GM12875 (cell line): ENCODE data around the gene NME5.
"Not testable (repeated sequence)": the region's sequence is repeated elsewhere in the genome, so short reads cannot be mapped to it uniquely, and the experiment has no call there.

Source experiments
- H3K4me3 ChIP-seq: one replicate; pipeline ENCODE4 v1.5.1; 2011; ENCODE audit warnings: low read depth, low read length, control low read depth
- TF ChIP-seq, protein P1 (sequence below): IDR thresholded peaks from 2 replicates; pipeline ENCODE4 v1.5.1; 2011; ENCODE audit warnings: low read depth, mild to moderate bottlenecking, control low read depth, inconsistent platforms, low read length, moderate library complexity, borderline replicate concordance; ENCODE audit not compliant: insufficient read depth

NME5 gene

GRCh38 chr5:138083702-138084101, 55.5 kb downstream of the NME5 start, which contains the start of gene WNT8A:
TSS of gene WNT8A (plus strand) at chr5:138084033. CDS start at chr5:138084128, 95 bp downstream.
- H3K4me3 ChIP-seq, result no peak within 1 kb of the TSS
- TF ChIP-seq, protein P1, sequence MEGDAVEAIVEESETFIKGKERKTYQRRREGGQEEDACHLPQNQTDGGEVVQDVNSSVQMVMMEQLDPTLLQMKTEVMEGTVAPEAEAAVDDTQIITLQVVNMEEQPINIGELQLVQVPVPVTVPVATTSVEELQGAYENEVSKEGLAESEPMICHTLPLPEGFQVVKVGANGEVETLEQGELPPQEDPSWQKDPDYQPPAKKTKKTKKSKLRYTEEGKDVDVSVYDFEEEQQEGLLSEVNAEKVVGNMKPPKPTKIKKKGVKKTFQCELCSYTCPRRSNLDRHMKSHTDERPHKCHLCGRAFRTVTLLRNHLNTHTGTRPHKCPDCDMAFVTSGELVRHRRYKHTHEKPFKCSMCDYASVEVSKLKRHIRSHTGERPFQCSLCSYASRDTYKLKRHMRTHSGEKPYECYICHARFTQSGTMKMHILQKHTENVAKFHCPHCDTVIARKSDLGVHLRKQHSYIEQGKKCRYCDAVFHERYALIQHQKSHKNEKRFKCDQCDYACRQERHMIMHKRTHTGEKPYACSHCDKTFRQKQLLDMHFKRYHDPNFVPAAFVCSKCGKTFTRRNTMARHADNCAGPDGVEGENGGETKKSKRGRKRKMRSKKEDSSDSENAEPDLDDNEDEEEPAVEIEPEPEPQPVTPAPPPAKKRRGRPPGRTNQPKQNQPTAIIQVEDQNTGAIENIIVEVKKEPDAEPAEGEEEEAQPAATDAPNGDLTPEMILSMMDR, result no peak

- TF ChIP-seq, protein P1, result no peak
- H3K4me3 ChIP-seq, result no peak overlapping the region
Measured at GRCh38 chr5:138082033-138082432, 57.2 kb downstream of the NME5 start.

DNA sequence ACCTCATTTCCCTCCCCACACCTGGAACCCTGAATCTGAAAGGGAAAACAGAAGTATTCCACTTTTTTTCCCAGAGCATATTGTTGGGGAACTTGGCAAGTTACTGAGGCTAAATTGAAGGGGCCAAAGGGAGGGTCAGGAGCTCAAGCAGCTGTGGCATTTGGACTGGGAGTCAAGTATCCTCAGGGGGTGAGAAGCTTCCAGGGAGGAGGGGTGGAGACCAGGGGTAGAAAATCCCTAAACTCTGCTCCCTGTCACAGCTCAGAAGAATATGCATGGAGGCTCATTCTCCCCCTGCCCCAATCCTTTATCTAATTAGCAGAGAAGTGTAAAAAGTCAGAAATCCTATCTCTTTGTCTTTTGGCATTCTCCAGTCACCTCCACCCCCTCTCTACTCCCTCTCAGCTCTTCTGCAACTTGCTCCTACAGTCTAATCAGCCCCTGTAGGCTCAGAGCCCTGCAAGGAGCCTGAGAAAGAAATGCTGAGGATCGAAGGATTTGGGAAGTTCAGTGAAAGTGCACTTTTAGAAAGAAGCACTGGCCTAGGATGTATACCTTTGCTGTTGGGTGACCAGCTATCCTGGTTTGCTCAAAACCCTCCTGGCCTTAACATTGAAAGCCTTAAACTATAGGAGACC, 61.1 kb downstream of the NME5 start:
- no peak overlapping the region for H3K4me3 ChIP-seq
- TF ChIP-seq, protein P1, result no peak

- H3K4me3 ChIP-seq, result no peak overlapping the region
- TF ChIP-seq, protein P1, result peak; percentile 81
Measured at GRCh38 chr5:138077064-138077696, 62.0 kb downstream of the NME5 start.

DNA sequence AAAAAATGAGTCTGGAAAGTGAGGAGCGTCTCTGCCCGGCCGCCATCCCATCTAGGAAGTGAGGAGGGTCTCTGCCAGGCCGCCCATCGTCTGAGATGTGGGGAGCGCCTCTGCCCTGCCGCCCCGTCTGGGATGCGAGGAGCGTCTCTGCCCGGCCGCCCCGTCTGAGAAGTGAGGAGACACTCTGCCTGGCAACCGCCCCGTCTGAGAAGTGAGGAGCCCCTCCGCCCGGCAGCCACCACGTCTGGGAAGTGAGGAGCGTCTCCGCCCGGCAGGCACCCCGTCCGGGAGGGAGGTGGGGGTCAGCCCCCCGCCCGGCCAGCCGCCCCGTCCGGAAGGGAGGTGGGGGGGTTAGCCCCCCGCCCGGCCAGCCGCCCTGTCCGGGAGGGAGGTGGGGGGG, 69.2 kb downstream of the NME5 start:
- not testable (repeated sequence) for H3K4me3 ChIP-seq

GRCh38 chr5:138068742-138069600, 70.3 kb downstream of the NME5 start:
- TF ChIP-seq, protein P1, result peak; percentile 76
- H3K4me3 ChIP-seq, result no peak overlapping the region

DNA sequence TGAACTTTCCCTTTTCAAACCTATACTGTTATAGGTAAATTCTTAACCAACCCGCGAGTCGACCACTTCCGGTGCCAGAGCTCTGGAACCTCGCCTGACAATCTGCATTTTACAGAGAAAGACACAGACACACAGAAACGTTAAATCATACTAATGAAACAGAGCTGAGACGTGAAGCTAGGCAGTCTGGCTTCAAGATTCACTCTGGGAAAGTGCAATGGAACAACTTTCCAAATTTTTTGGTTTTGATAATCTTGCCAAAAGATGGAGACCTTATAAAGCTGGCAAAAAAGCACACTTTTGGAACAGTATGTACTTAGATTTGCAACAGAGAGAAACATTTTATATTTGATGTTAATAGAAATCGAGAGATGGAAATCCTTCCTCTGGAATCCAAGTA, 71.3 kb downstream of the NME5 start:
- TF ChIP-seq, protein P1, result no peak
- no peak overlapping the region for H3K4me3 ChIP-seq
